Stimulated activated CD8-positive, alpha-beta memory T cell treated with anti-CD3 and anti-CD28 coated beads, Interleukin-12 subunit alpha, Interleukin-12 subunit beta, amount 100 ng/mL, for 24 hours (primary cell): ENCODE results near the gene ZNF627.
"Not testable (repeated sequence)": the region's sequence is repeated elsewhere in the genome, so short reads cannot be mapped to it uniquely, and the experiment has no call there.

Experiments
- DNase-seq: peaks from one replicate; pipeline ENCODE4 v3.0.0-alpha.2; 2020; ENCODE audit errors: extremely low read depth

Gene ZNF627

DNA sequence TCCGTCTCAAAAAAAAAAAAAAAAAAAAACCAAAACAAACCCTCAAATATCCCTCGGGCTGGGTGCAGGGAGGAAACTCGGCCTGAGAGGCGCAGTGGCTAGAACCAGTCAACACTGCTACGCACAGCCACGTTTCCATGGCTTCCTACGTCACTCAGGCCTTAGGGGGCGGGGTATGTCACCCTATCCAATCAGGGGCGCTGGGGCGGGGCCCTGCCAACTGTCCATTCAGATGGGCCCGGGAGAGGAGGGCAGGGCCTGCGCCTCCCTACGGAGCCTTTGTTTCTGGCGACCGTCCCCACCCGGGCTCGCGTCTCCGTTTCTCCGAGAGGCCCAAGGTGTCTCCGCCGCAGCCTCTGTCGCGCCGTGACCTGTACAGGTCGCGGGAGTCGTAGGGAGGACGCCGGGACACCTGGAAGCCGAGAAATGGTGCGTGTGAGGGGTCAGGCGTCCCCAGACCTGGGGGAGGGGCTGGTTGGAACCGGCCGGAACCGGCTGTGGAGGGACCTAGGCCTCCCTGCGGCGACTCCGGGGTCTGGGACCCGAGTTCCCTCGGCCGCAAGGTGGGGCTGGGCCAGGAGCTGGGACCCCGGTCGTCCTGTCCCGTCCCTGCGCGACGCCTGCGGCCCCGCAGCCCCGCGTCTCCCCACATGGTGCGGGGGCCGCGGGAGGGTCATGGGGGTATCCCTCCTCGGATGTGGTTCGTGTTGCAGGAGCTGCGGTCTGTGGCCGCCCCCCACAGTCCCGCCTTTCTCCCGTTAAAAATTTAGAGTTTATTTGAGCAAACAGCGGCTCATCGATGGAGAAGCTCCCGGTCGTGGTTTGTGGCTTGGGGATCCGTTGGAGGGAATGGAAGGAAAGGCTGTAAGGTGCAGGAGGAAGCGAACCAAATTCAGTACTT is at the start of gene ZNF627:
Gene ZNF627, plus strand, starts transcription at position 282 of the 901 bp plus-strand sequence. Its CDS starts 145 bp downstream, at position 427.
- DNase-seq = peak; percentile 95

DNA sequence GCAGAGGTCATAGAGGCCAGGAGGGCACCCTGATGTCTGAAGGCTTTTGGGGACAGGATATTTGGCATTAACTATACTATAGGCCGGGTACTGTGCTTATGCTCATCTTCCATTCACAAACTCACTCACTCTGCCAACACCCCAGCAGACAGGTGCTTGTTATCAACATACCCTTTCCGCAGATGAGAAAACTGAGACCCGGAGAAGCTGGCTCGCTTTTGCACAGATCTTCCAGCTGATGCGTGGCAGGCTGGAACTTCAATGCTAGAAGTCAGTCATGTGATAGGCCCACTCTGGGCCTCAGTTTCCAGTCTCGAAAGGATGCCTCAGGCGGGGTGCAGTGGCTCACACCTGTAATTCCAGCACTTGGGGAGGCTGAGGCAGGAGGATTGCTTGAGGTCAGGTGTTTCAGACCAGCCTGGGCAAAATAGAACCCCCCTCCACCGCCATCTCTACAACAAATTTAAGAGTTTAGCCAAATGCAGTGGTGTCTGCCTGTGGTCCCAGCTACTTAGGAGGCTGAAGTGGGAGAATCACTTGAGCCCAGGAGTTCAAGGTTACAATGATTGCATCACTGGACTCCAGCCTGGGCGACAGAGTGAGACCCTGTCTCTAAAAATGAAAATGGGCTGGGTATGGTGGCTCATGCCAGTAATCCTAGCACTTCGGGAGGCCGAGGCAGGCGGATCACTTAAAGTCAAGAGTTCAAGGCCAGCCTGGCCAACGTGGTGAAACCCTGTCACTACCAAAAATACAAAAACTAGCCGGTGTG is 49.2 kb upstream of the ZNF627 start:
- no peak for DNase-seq

DNA sequence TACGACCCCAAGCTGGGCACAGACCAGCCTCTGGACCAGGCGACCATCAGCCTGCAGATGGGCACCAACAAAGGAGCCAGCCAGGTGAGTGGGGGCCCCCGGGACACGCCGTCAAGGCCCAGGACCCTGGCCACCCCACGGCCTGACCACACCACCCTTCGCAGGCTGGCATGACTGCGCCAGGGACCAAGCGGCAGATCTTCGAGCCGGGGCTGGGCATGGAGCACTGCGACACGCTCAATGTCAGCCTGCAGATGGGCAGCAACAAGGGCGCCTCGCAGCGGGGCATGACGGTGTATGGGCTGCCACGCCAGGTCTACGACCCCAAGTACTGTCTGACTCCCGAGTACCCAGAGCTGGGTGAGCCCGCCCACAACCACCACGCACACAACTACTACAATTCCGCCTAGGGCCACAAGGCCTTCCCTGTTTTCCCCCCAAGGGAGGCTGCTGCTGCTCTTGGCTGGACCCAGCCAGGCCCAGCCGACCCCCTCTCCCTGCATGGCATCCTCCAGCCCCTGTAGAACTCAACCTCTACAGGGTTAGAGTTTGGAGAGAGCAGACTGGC is 47.8 kb upstream of the ZNF627 start:
- no peak for DNase-seq

- DNase-seq = no peak
These were observed 47.0 kb upstream of the ZNF627 start for GRCh38 chr19:11550265-11550664.

DNA sequence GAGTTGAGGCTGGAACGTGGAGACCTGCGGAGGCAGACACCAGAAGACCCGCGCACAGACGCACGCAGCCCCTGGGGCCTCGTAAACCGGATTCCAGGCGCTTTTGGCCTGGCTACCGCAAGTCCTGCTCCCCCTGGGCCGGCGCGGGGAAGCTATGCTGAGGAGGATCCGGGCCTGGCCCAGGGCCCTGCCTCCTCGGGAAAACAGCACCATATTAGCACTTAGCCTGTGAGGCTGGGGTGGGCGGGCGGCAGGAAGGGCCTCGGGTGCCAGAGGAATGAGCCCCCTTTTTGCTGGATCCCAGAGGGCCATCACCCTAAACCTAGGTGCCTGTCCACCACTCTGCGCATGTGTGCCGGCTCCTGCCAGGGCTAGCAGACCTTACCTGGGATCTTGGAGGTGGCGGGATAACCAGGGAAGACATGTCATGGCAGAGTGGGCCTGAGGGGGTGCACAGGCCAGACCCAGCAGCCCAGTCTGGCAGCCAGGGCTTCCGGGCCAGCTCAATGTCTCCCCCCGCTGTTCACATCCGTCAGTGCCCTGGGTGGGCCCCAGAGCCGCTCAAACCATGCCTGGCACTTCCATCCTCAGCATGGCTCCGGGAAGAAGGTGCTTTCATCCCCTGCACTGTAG is 45.6 kb upstream of the ZNF627 start:
- DNase-seq = no peak

GRCh38 chr19:11552666-11553372 is 44.5 kb upstream of the ZNF627 start:
- DNase-seq = no peak

GRCh38 chr19:11554160-11554559 is 43.1 kb upstream of the ZNF627 start:
- DNase-seq = no peak

DNA sequence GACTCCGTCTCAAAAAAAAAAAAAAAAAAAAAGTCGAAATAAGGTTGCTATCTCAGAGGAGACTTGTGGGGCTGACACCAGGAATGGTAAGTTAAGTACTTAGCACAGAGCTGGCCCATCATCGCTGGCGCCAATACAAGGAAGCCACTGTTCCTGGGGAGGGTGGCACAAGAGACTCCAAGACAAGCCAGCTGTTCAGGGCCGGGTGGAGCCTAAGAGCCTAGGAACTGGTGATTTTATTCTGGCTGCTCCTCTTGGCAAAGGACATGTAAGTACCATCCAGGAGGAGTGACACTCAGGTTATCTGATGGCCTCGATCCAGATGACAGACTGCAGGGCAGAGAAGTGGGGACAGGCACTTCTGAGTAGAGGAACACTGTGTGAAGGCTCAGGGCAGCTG is 42.0 kb upstream of the ZNF627 start:
- no peak for DNase-seq

- DNase-seq = no peak
These were observed 40.5 kb upstream of the ZNF627 start for GRCh38 chr19:11556634-11557420.

DNA sequence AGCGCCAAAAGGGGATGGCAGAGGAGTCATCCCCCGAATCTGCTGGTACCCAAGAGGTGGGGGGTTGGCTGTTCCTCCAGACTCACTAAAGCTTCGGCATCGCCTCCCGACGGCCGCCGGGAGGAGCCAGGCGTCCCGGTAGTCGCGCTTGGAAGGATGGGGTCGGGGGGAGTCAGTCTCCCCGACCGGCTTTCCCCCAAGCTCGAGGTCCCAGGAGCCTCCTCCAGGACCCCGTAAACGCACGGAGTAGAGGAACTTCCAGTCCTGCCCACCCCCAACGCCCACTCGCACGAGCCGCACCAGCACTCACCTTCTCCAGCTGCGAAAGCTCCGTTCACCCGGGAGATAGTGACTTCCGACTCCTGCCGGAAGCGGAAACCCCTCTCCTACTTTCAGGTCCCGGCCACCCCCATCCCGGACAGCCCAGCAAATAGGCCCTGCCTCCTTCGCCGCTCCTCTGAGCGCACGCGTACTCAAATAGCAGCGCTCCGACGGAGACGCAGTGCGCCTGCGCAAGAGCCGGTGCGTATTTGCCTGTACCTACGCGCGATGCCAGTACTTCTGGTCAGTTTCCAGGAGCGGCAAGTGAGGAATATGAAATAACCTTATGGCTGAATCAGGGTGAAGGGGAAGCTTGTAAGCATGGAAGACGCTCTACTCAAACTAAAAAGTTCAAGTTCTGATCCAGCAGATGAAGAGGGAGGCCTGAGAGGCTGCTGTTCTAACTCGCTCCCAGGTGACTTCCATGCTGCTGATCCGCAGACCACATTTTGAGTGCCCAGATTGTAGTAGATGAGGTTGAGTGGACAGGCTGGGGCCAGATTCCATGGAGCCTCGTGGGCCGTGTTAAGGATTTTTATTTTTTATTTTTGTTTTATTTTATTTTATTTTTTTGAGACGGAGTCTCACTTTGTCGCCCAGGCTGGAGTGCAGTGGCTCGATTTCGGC is 38.1 kb upstream of the ZNF627 start, which contains the start of gene ELOF1:
Gene ELOF1, minus strand, starts transcription at position 350 of the 948 bp plus-strand sequence. CDS start 4,883 bp downstream, outside the sequence.
- peak; percentile 95 for DNase-seq

- no peak for DNase-seq
These were observed 36.8 kb upstream of the ZNF627 start for GRCh38 chr19:11560404-11561051.

GRCh38 chr19:11563532-11563931 is 33.8 kb upstream of the ZNF627 start:
- no peak for DNase-seq

DNA sequence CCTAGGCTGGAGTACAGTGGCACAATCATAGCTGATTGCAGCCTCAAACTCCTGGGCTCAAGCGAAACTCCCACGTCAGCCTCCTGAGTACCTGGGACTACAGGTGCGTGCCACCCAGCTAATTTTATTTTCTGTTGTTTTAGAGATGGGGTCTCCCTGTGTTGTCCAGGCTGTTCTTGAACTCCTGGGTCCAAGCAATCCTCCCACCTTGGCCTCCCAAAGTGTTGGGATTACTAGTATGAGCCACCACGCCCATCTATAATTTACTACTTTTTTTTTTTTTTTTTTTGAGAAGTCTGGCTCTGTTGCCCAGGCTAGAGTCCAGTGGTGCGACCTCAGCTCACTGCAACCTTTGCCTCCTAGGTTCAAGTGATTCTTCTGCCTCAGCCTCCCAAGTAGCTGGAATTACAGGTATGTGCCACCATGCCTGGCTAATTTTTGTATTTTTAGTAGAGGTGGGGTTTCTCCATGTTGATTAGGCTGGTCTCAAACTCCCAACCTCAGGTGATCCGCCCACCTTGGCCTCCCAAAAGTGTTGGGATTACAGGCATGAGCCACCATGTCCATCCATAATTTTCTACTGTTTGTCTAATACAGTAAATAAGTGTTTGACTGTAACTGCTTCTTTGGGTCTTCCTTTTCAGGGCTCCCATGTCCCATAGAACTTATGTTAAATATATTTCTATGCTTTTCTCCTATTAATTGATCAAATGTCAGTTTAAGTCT is 33.0 kb upstream of the ZNF627 start:
- not testable (repeated sequence) for DNase-seq

DNA sequence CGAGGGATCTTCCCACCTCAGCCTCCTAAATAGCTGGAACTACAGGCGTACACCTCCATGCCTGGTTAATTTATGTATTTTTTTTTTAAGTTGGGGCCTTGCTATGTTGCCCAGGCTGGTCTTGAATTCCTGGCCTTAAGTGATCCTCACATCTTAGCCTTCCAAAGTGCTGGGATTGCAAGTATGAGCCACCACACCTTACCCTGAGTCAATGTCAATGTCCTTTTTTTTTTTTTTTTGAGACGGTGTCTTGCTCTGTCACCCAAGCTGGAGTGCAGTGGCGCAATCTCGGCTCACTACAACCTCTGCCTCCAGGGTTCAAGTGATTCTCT is 31.7 kb upstream of the ZNF627 start:
- DNase-seq = not testable (repeated sequence)

- DNase-seq = no peak
These were observed 31.1 kb upstream of the ZNF627 start for GRCh38 chr19:11566164-11566563.

- DNase-seq = no peak
These were observed 27.2 kb upstream of the ZNF627 start for GRCh38 chr19:11570039-11570462.

DNA sequence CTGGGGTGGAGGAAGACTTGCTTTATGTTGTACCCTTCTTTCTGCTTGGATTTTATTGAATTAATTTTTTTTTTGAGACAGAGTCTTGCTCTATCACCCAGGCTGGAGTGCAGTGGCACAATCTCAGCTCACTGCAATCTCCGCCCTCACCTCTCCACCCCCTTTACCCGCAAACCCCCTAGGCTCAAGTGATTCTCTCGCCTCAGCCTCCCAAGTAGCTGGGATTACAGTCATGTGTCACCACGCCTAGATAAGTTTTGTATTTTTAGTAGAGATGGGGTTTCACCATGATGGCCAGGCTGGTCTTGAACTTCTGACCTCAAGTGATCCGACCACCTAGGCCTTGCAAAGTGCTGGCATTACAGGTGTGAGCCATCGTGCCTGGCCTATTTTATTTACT is 23.9 kb upstream of the ZNF627 start:
- not testable (repeated sequence) for DNase-seq

GRCh38 chr19:11573763-11574162 is 23.5 kb upstream of the ZNF627 start:
- DNase-seq = not testable (repeated sequence)
